Measurements from ENCODE around the gene IQSEC3. TPM values are rescaled to one million over a fixed set of nuclear protein-coding genes. Genes with fewer than 3 reads are reported as not detected.
A peak's percentile ranks its signal among the peaks of the same experiment; 100 is the strongest.

IQSEC3 gene
- polyA plus RNA-seq, 4 donors, result under 0.01 to 1.5 (median 1.4) TPM; not detected in 1

GRCh38 chr12:177980-178828 is 111.6 kb downstream of the IQSEC3 start:
- Histone ChIP-seq H3K4me3 (ENCODE audit: low read depth in 1 of 3, low read length in 3 of 3) (no peak overlapping the region), H3K4me1 (ENCODE audit: control insufficient read depth in 3 of 3, insufficient read depth in 2 of 3, low read depth in 1 of 3, low read length in 2 of 3) (peaks cover 0 to 20% (median 15%) of the 10 kb centered on the region in 3 donors), H3K27me3 (ENCODE audit: control insufficient read depth in 3 of 3, insufficient read depth in 3 of 3, low read length in 3 of 3) (no peaks in the 10 kb centered on the region), H3K9me3 (ENCODE audit: control insufficient read depth in 2 of 2, insufficient read depth in 1 of 2, low read depth in 1 of 2, low read length in 1 of 2) (no peaks in the 10 kb centered on the region), H3K36me3 (ENCODE audit: control insufficient read depth in 3 of 3, insufficient read depth in 2 of 3, low read depth in 1 of 3, low read length in 3 of 3) (no peaks in the 10 kb centered on the region), H3K27ac (ENCODE audit: low read depth in 1 of 3, low read length in 2 of 3) (no peak overlapping the region)
- 85 to 93% (median 90%) methylated on average over 20 of the region's 20 CpGs for WGBS, 3 donors
- no peak for DNase-seq
- no peak for FAIRE-seq

- no peaks in the 10 kb centered on the region for H3K9me3 ChIP-seq (ENCODE audit: control insufficient read depth in 2 of 2, insufficient read depth in 1 of 2, low read depth in 1 of 2, low read length in 1 of 2)
- no peak for DNase-seq
- H3K27me3 ChIP-seq (ENCODE audit: control insufficient read depth in 3 of 3, insufficient read depth in 3 of 3, low read length in 3 of 3), result no peaks in the 10 kb centered on the region
- FAIRE-seq, result no peak
- 62 to 91% (median 81%) methylated on average over 3 of the region's 3 CpGs for WGBS, 3 donors
- no peak overlapping the region for H3K27ac ChIP-seq (ENCODE audit: low read depth in 1 of 3, low read length in 2 of 3)
- no peak overlapping the region for H3K4me3 ChIP-seq (ENCODE audit: low read depth in 1 of 3, low read length in 3 of 3)
- H3K4me1 ChIP-seq (ENCODE audit: control insufficient read depth in 3 of 3, insufficient read depth in 2 of 3, low read depth in 1 of 3, low read length in 2 of 3), result peaks cover 0 to 20% (median 14%) of the 10 kb centered on the region in 3 donors
- no peaks in the 10 kb centered on the region for H3K36me3 ChIP-seq (ENCODE audit: control insufficient read depth in 3 of 3, insufficient read depth in 2 of 3, low read depth in 1 of 3, low read length in 3 of 3)
Observed at GRCh38 chr12:178829-179109, 112.2 kb downstream of the IQSEC3 start.

- Histone ChIP-seq H3K36me3 (ENCODE audit: control insufficient read depth in 3 of 3, insufficient read depth in 2 of 3, low read depth in 1 of 3, low read length in 3 of 3) (no peaks in the 10 kb centered on the region), H3K27me3 (ENCODE audit: control insufficient read depth in 3 of 3, insufficient read depth in 3 of 3, low read length in 3 of 3) (no peaks in the 10 kb centered on the region), H3K9me3 (ENCODE audit: control insufficient read depth in 2 of 2, insufficient read depth in 1 of 2, low read depth in 1 of 2, low read length in 1 of 2) (no peaks in the 10 kb centered on the region), H3K4me1 (ENCODE audit: control insufficient read depth in 3 of 3, insufficient read depth in 2 of 3, low read depth in 1 of 3, low read length in 2 of 3) (peaks cover 0 to 20% (median 14%) of the 10 kb centered on the region in 3 donors), H3K27ac (ENCODE audit: low read depth in 1 of 3, low read length in 2 of 3) (no peak overlapping the region), H3K4me3 (ENCODE audit: low read depth in 1 of 3, low read length in 3 of 3) (no peak overlapping the region)
- DNase-seq, result no peak
- 74 to 80% (median 79%) methylated on average over 11 of the region's 11 CpGs for WGBS, 3 donors
- no peak for FAIRE-seq
Observed at GRCh38 chr12:179131-179884, 112.7 kb downstream of the IQSEC3 start.

- FAIRE-seq, result no peak
- Histone ChIP-seq H3K4me1 (ENCODE audit: control insufficient read depth in 3 of 3, insufficient read depth in 2 of 3, low read depth in 1 of 3, low read length in 2 of 3) (peaks cover 0 to 20% (median 14%) of the 10 kb centered on the region in 3 donors), H3K27me3 (ENCODE audit: control insufficient read depth in 3 of 3, insufficient read depth in 3 of 3, low read length in 3 of 3) (no peaks in the 10 kb centered on the region), H3K4me3 (ENCODE audit: low read depth in 1 of 3, low read length in 3 of 3) (no peak overlapping the region), H3K9me3 (ENCODE audit: control insufficient read depth in 2 of 2, insufficient read depth in 1 of 2, low read depth in 1 of 2, low read length in 1 of 2) (no peaks in the 10 kb centered on the region), H3K36me3 (ENCODE audit: control insufficient read depth in 3 of 3, insufficient read depth in 2 of 3, low read depth in 1 of 3, low read length in 3 of 3) (no peaks in the 10 kb centered on the region), H3K27ac (ENCODE audit: low read depth in 1 of 3, low read length in 2 of 3) (no peak overlapping the region)
- 81 to 89% (median 87%) methylated on average over 5 of the region's 5 CpGs for WGBS, 3 donors
- no peak for DNase-seq
Observed at GRCh38 chr12:179885-180284, 113.3 kb downstream of the IQSEC3 start.

- WGBS, 3 donors, result 45 to 76% (median 57%) methylated on average over 8 of the region's 8 CpGs
- DNase-seq, result no peak
Observed at GRCh38 chr12:180445-180844, 113.9 kb downstream of the IQSEC3 start.

GRCh38 chr12:181921-182320 is 115.4 kb downstream of the IQSEC3 start:
- no peaks in the 10 kb centered on the region for H3K27me3 ChIP-seq (ENCODE audit: control insufficient read depth in 3 of 3, insufficient read depth in 3 of 3, low read length in 3 of 3)
- H3K27ac ChIP-seq (ENCODE audit: low read depth in 1 of 3, low read length in 2 of 3), result no peak overlapping the region
- 79 to 86% (median 82%) methylated on average over 17 of the region's 17 CpGs for WGBS, 3 donors
- no peaks in the 10 kb centered on the region for H3K36me3 ChIP-seq (ENCODE audit: control insufficient read depth in 3 of 3, insufficient read depth in 2 of 3, low read depth in 1 of 3, low read length in 3 of 3)
- no peak overlapping the region for H3K4me3 ChIP-seq (ENCODE audit: low read depth in 1 of 3, low read length in 3 of 3)
- peaks cover 0 to 5% (median under 1%) of the 10 kb centered on the region in 3 donors for H3K4me1 ChIP-seq (ENCODE audit: control insufficient read depth in 3 of 3, insufficient read depth in 2 of 3, low read depth in 1 of 3, low read length in 2 of 3)
- FAIRE-seq (no peak), DNase-seq (no peak)
- H3K9me3 ChIP-seq (ENCODE audit: control insufficient read depth in 2 of 2, insufficient read depth in 1 of 2, low read depth in 1 of 2, low read length in 1 of 2), result no peaks in the 10 kb centered on the region

More at GRCh38 chr12:180445-180844, 113.9 kb downstream of the IQSEC3 start:
- Histone ChIP-seq H3K4me3 (ENCODE audit: low read depth in 1 of 3, low read length in 3 of 3) (no peak overlapping the region), H3K27ac (ENCODE audit: low read depth in 1 of 3, low read length in 2 of 3) (no peak overlapping the region), H3K27me3 (ENCODE audit: control insufficient read depth in 3 of 3, insufficient read depth in 3 of 3, low read length in 3 of 3) (no peaks in the 10 kb centered on the region), H3K36me3 (ENCODE audit: control insufficient read depth in 3 of 3, insufficient read depth in 2 of 3, low read depth in 1 of 3, low read length in 3 of 3) (no peaks in the 10 kb centered on the region), H3K9me3 (ENCODE audit: control insufficient read depth in 2 of 2, insufficient read depth in 1 of 2, low read depth in 1 of 2, low read length in 1 of 2) (no peaks in the 10 kb centered on the region), H3K4me1 (ENCODE audit: control insufficient read depth in 3 of 3, insufficient read depth in 2 of 3, low read depth in 1 of 3, low read length in 2 of 3) (peaks cover 0 to 18% (median 12%) of the 10 kb centered on the region in 3 donors)
- no peak for FAIRE-seq

GRCh38 chr12:182381-182892 is 115.9 kb downstream of the IQSEC3 start:
- Histone ChIP-seq H3K4me1 (ENCODE audit: control insufficient read depth in 3 of 3, insufficient read depth in 2 of 3, low read depth in 1 of 3, low read length in 2 of 3) (peaks cover 0 to under 1% (median 0%) of the 10 kb centered on the region in 3 donors), H3K9me3 (ENCODE audit: control insufficient read depth in 2 of 2, insufficient read depth in 1 of 2, low read depth in 1 of 2, low read length in 1 of 2) (no peaks in the 10 kb centered on the region), H3K27me3 (ENCODE audit: control insufficient read depth in 3 of 3, insufficient read depth in 3 of 3, low read length in 3 of 3) (no peaks in the 10 kb centered on the region), H3K4me3 (ENCODE audit: low read depth in 1 of 3, low read length in 3 of 3) (no peak overlapping the region), H3K27ac (ENCODE audit: low read depth in 1 of 3, low read length in 2 of 3) (peak overlapping the region in 1 of 3 donors; percentile 12), H3K36me3 (ENCODE audit: control insufficient read depth in 3 of 3, insufficient read depth in 2 of 3, low read depth in 1 of 3, low read length in 3 of 3) (no peaks in the 10 kb centered on the region)
- no peak for FAIRE-seq
- no peak for DNase-seq
- 64 to 80% (median 64%) methylated on average over 6 to 10 of the region's 10 CpGs for WGBS, 3 donors

GRCh38 chr12:184811-185575 is 118.4 kb downstream of the IQSEC3 start:
- FAIRE-seq (no peak), DNase-seq (no peak)
- Histone ChIP-seq H3K27me3 (ENCODE audit: control insufficient read depth in 3 of 3, insufficient read depth in 3 of 3, low read length in 3 of 3) (no peaks in the 10 kb centered on the region), H3K4me3 (ENCODE audit: low read depth in 1 of 3, low read length in 3 of 3) (no peak overlapping the region), H3K4me1 (ENCODE audit: control insufficient read depth in 3 of 3, insufficient read depth in 2 of 3, low read depth in 1 of 3, low read length in 2 of 3) (peaks cover 0 to 5% (median 0%) of the 10 kb centered on the region in 3 donors), H3K9me3 (ENCODE audit: control insufficient read depth in 2 of 2, insufficient read depth in 1 of 2, low read depth in 1 of 2, low read length in 1 of 2) (no peaks in the 10 kb centered on the region), H3K27ac (ENCODE audit: low read depth in 1 of 3, low read length in 2 of 3) (no peak overlapping the region), H3K36me3 (ENCODE audit: control insufficient read depth in 3 of 3, insufficient read depth in 2 of 3, low read depth in 1 of 3, low read length in 3 of 3) (no peaks in the 10 kb centered on the region)
- WGBS, 3 donors, result 53 to 71% (median 58%) methylated on average over 13 of the region's 13 CpGs
